Measurements from ENCODE around the gene NCAPD3. TPM values are rescaled to one million over a fixed set of nuclear protein-coding genes. Genes with fewer than 3 reads are reported as not detected.

Gene NCAPD3
- total and polyA plus RNA-seq, 9 of the 15 experiments (the other 6 are each of a cell fraction or from before 2014, with no cell fraction given) = 23.6 to 80.6 (median 58.6) TPM

- H3K9me1 ChIP-seq (ENCODE audit: control insufficient read depth, insufficient read depth, low read length) = peaks cover 5% of the 10 kb centered on the region
- H3K9ac ChIP-seq (ENCODE audit: insufficient read depth in 1 of 2, low read depth in 2 of 2, low read length in 2 of 2) = peak overlapping the region; percentile 32 to 98; a peak in 2 of 4 replicates
- H4K20me1 ChIP-seq (replicated peaks; ENCODE audit: control insufficient read depth, insufficient read depth, low read length) = peaks cover 3% of the 10 kb centered on the region; the same call in 1 of the 2 replicates
- in situ Hi-C loops (cut with MboI) (no loop called here), intact Hi-C loops (cut with micrococcal nuclease) (no loop called here)
- POLR2A ChIA-PET = no interaction called here
- H3K4me2 ChIP-seq (ENCODE audit: insufficient read depth, low read length) = peak overlapping the region; percentile 24; the same call in 1 of the 2 replicates
- H3K27me3 ChIP-seq (ENCODE audit: control insufficient read depth in 2 of 2, insufficient read depth in 2 of 2, low read length in 2 of 2) = no peaks in the 10 kb centered on the region
- H3K9me3 ChIP-seq (replicated peaks; ENCODE audit: control insufficient read depth, insufficient read depth, low read depth, low read length) = no peaks in the 10 kb centered on the region
- FAIRE-seq (no peak), ATAC-seq (no peak), DNase-seq (ENCODE audit: extremely low read depth in 1 of 4, low spot score in 3 of 4) (no peak)
- no peak for TF ChIP-seq SMAD4 (CRISPR knock-in tag; conservative IDR thresholded peaks at IDR 0.05)
- WGBS (ENCODE audit: insufficient coverage, low coverage, missing lambda C conversion rate) = 77% methylated on average over 5 of the region's 5 CpGs
- BruUV-seq (replicated peaks) = no TSS peak
- H3K79me2 ChIP-seq (ENCODE audit: control insufficient read depth, insufficient read depth, low read length) = peaks cover 91% of the 10 kb centered on the region
- no peak overlapping the region for H3K4me3 ChIP-seq
- no peak overlapping the region for H2AFZ ChIP-seq (ENCODE audit: low read depth, low read length)
- H3K36me3 ChIP-seq (ENCODE audit: control insufficient read depth, insufficient read depth, low read length) = peaks cover 38% of the 10 kb centered on the region
- H3K27ac ChIP-seq (ENCODE audit: extremely low read depth, low read depth, low read length) = no peak overlapping the region
- peaks cover 16 to 44% of the 10 kb centered on the region in 2 experiments; a peak in 4 of 5 replicates for H3K4me1 ChIP-seq (replicated peaks in 1 of 2; ENCODE audit: control insufficient read depth in 2 of 2, insufficient read depth in 2 of 2, low read length in 2 of 2)
- CTCF ChIA-PET (ENCODE audit: low intra/inter-chr PET ratio) = no interaction called here
Observed at GRCh38 chr11:134226806-134227325, 3.1 kb upstream of the NCAPD3 start.

GRCh38 chr11:134224710-134225664 is 1.2 kb upstream of the NCAPD3 start:
- peak overlapping the region; percentile 99 for H2AFZ ChIP-seq (ENCODE audit: low read depth, low read length)
- peaks cover 16 to 40% of the 10 kb centered on the region in 2 experiments; a peak in 4 of 5 replicates for H3K4me1 ChIP-seq (replicated peaks in 1 of 2; ENCODE audit: control insufficient read depth in 2 of 2, insufficient read depth in 2 of 2, low read length in 2 of 2)
- H3K36me3 ChIP-seq (ENCODE audit: control insufficient read depth, insufficient read depth, low read length) = peaks cover 44% of the 10 kb centered on the region
- peaks cover 92% of the 10 kb centered on the region for H3K79me2 ChIP-seq (ENCODE audit: control insufficient read depth, insufficient read depth, low read length)
- ATAC-seq (peak; percentile 26), FAIRE-seq (no peak), DNase-seq (ENCODE audit: extremely low read depth in 1 of 4, low spot score in 3 of 4) (peak; percentile 49 to 68 (median 60))
- H3K9me3 ChIP-seq (replicated peaks; ENCODE audit: control insufficient read depth, insufficient read depth, low read depth, low read length) = no peaks in the 10 kb centered on the region
- no TSS peak for BruUV-seq (replicated peaks)
- H3K9me1 ChIP-seq (ENCODE audit: control insufficient read depth, insufficient read depth, low read length) = peaks cover under 1% of the 10 kb centered on the region
- peak overlapping the region; percentile 65 for H3K27ac ChIP-seq (ENCODE audit: extremely low read depth, low read depth, low read length)
- in situ Hi-C loops (cut with MboI) = no loop called here
- peaks cover 3% of the 10 kb centered on the region; the same call in 1 of the 2 replicates for H4K20me1 ChIP-seq (replicated peaks; ENCODE audit: control insufficient read depth, insufficient read depth, low read length)
- H3K27me3 ChIP-seq (ENCODE audit: control insufficient read depth in 2 of 2, insufficient read depth in 2 of 2, low read length in 2 of 2) = no peaks in the 10 kb centered on the region
- intact Hi-C loops (cut with micrococcal nuclease) = loop anchor here (1.0 kb wide), 2 partner anchors 9 to 28 kb away; partner anchors contain the start of genes ACAD8 and THYN1
- H3K9ac ChIP-seq (ENCODE audit: insufficient read depth in 1 of 2, low read depth in 2 of 2, low read length in 2 of 2) = peak overlapping the region; percentile 93 to 98
- ChIA-PET CTCF (ENCODE audit: low intra/inter-chr PET ratio) (no interaction called here), POLR2A (interaction anchor here (0.6 to 2.4 kb wide), 5 partner anchors 9 to 24 kb away, joined by 3 to 18 read pairs (median 3); no protein-coding TSS in a partner anchor)
- H3K4me3 ChIP-seq = peak overlapping the region; percentile 77
- under 1% methylated on average over 45 of the region's 93 CpGs for WGBS (ENCODE audit: insufficient coverage, low coverage, missing lambda C conversion rate)
- H3K4me2 ChIP-seq (ENCODE audit: insufficient read depth, low read length) = peak overlapping the region; percentile 100
- TF ChIP-seq POLR2AphosphoS5 (IDR thresholded peaks at IDR 0.05; ENCODE audit: control insufficient read depth, insufficient read depth, low read depth, low read length) (no peak), ATF1 (CRISPR knock-in tag; IDR thresholded peaks at IDR 0.05) (no peak), ATF1 (tag; IDR thresholded peaks at IDR 0.05) (0 out of 2 replicates have a peak, but pooled peaks have one; percentile 9), RNF219 (CRISPR knock-in tag; IDR thresholded peaks at IDR 0.05) (no peak), NR2C2 (CRISPR knock-in tag; IDR thresholded peaks at IDR 0.05) (no peak), NR2C2 (tag; IDR thresholded peaks at IDR 0.05) (no peak), TRIM24 (IDR thresholded peaks at IDR 0.05) (no peak), CTBP1 (IDR thresholded peaks at IDR 0.05; ENCODE audit: borderline replicate concordance) (peak; percentile 73; the same call in 1 of the 2 replicates), ZC3H8 (IDR thresholded peaks at IDR 0.05) (no peak), HDAC1 (IDR thresholded peaks at IDR 0.05) (peak in 1 of 2 experiments; percentile 62; a peak in 1 of 4 replicates), LARP7 (IDR thresholded peaks at IDR 0.05) (no peak)
